ENCODE measurements around the gene NDRG3. TPM values are rescaled to one million over a fixed set of nuclear protein-coding genes. Genes with fewer than 3 reads are reported as not detected.
A peak's percentile ranks its signal among the peaks of the same experiment; 100 is the strongest.

NDRG3 gene
- total and polyA plus RNA-seq, 2 of the 4 experiments (the other 2 are of a cell fraction) = 24.8 to 34.2 TPM

DNA sequence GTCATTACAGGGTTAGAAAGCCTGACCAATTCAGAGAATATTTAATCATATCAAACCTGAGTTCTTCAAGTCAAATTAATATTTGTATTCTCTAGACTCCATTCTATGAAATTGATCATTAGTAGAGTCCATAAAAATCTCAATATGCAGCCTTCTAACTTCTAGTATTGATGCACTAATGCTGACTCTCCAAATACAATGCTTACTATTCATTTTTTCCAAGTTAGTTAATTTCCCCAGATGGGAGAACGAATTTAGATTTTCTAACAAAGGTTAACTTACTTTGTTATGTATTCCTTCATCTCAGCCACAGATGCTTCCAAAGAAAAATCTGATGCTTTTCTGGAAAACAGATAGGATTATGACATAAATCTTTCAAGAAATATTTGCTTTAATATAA, 12.4 kb upstream of the NDRG3 start:
- no peak overlapping the region for H3K4me3 ChIP-seq (ENCODE audit: insufficient read depth, low read depth, low read length)
- DNase-seq (no peak), ATAC-seq (ENCODE audit: low read depth) (no peak)
- no peak overlapping the region for H4K5ac ChIP-seq (ENCODE audit: low read depth, low read length)
- H3K18ac ChIP-seq (ENCODE audit: low read depth, low read length) = no peak overlapping the region
- no peak overlapping the region for H2BK20ac ChIP-seq (ENCODE audit: low read depth, low read length)
- no peak overlapping the region for H3K9ac ChIP-seq (ENCODE audit: low read depth, low read length)
- no peak overlapping the region for H2BK120ac ChIP-seq (ENCODE audit: low read depth, low read length)
- no peak overlapping the region for H2AK9ac ChIP-seq (replicated peaks; ENCODE audit: low read depth, low read length, poor library complexity)
- ChIA-PET POLR2A (ENCODE audit: unreplicated experiment) (no interaction called here), CTCF (no interaction called here)
- dilution Hi-C loops (cut with HindIII; ENCODE audit: low sequenced_read_pairs, unreplicated experiment) = no loop called here
- H3K79me1 ChIP-seq (ENCODE audit: low read depth in 1 of 2, low read length in 2 of 2) = no peaks in the 10 kb centered on the region
- H3K14ac ChIP-seq (replicated peaks; ENCODE audit: low read depth, low read length) = no peak overlapping the region
- no peak overlapping the region for H3K4me2 ChIP-seq (ENCODE audit: low read depth, low read length)
- no peak overlapping the region for H4K91ac ChIP-seq (ENCODE audit: insufficient read depth, low read depth, low read length)
- peaks cover 8% of the 10 kb centered on the region; the same call in 1 of the 2 replicates for H4K20me1 ChIP-seq (ENCODE audit: insufficient read depth, low read length)
- H3K9me3 ChIP-seq (ENCODE audit: control insufficient read depth, insufficient read depth, low read length) = no peaks in the 10 kb centered on the region
- H2BK5ac ChIP-seq (ENCODE audit: low read depth, low read length, poor library complexity, severe bottlenecking) = no peak overlapping the region
- H3K4ac ChIP-seq (ENCODE audit: low read depth, low read length) = no peak overlapping the region
- BruUV-seq (replicated peaks) = no TSS peak
- H3K36me3 ChIP-seq (ENCODE audit: control insufficient read depth, insufficient read depth, low read length) = 0 out of 2 replicates have a peak, but pooled peaks cover 3% of the 10 kb centered on the region
- no peaks in the 10 kb centered on the region for H3K9me1 ChIP-seq (ENCODE audit: insufficient read depth, low read length)
- intact Hi-C loops (cut with micrococcal nuclease) = no loop called here
- no peaks in the 10 kb centered on the region for H3K27me3 ChIP-seq (ENCODE audit: control insufficient read depth, insufficient read depth, low read length)
- H4K8ac ChIP-seq (ENCODE audit: low read depth in 2 of 2, low read length in 2 of 2) = no peak overlapping the region
- no peaks in the 10 kb centered on the region for H3K4me1 ChIP-seq (ENCODE audit: control insufficient read depth, insufficient read depth, low read length)
- H3K27ac ChIP-seq (ENCODE audit: insufficient read depth, low read length) = no peak overlapping the region
- no peak overlapping the region for H2BK15ac ChIP-seq (ENCODE audit: low read depth, low read length)
- WGBS, 2 experiments (ENCODE audit: extremely low coverage in 2 of 2, insufficient read length in 1 of 2) = no CpG with 5 or more reads among the region's 1 CpG
- in situ Hi-C loops (cut with MboI; ENCODE audit: low sequenced_read_pairs) = loop anchor here (10.0 kb wide), 1 partner anchor 143 kb away; no protein-coding TSS in a partner anchor
- no peak overlapping the region for H3K56ac ChIP-seq (ENCODE audit: extremely low read depth, insufficient read depth, low read length)
- H2AK5ac ChIP-seq (ENCODE audit: low read depth, low read length) = no peak overlapping the region
- H2AFZ ChIP-seq (replicated peaks; ENCODE audit: low read length, poor library complexity) = no peak overlapping the region
- no peak overlapping the region for H3K23ac ChIP-seq (ENCODE audit: low read depth, low read length)
- TF ChIP-seq CHD1 (IDR thresholded peaks at IDR 0.05; ENCODE audit: low read depth, low read length) (no peak), MAFK (IDR thresholded peaks at IDR 0.05; ENCODE audit: low read depth, low read length) (0 out of 2 replicates have a peak, but pooled peaks have one; percentile 2)
